Hepatocyte (in vitro differentiated cells): ENCODE results near the gene NCAM1. TPM values are rescaled to one million over a fixed set of nuclear protein-coding genes. Genes with fewer than 3 reads are reported as not detected.

Source experiments
- DNase-seq: peaks from one replicate; pipeline ENCODE4 v3.0.0-alpha.2; 2016; ENCODE audit warnings: low spot score
- H2AFZ ChIP-seq: fragments of 200-600 bp; sonication (generic); 2 replicates; pipeline ENCODE4 v1.6.0; 2016; ENCODE audit warnings: antibody characterized with exemption, mild to moderate bottlenecking
- H3K27ac ChIP-seq: fragments of 200-600 bp; sonication (generic); 2 replicates; pipeline ENCODE4 v1.5.1; 2016; ENCODE audit warnings: mild to moderate bottlenecking
- H3K27me3 ChIP-seq: fragments of 200-600 bp; sonication (generic); 2 replicates; pipeline ENCODE4 v1.6.1; 2016
- H3K36me3 ChIP-seq: fragments of 200-600 bp; sonication (generic); replicated peaks from 2 replicates; pipeline ENCODE4 v1.5.1; 2016; ENCODE audit warnings: low read depth; ENCODE audit not compliant: insufficient read depth
- H3K4me1 ChIP-seq: fragments of 200-600 bp; sonication (generic); 2 replicates; pipeline ENCODE4 v1.5.1; 2016; ENCODE audit warnings: mild to moderate bottlenecking, moderate library complexity; ENCODE audit not compliant: insufficient read depth
- H3K4me2 ChIP-seq: fragments of 200-600 bp; sonication (generic); 2 replicates; pipeline ENCODE4 v1.6.0; 2016
- H3K4me3 ChIP-seq: fragments of 200-600 bp; sonication (generic); 2 replicates; pipeline ENCODE4 v1.5.1; 2016; ENCODE audit warnings: mild to moderate bottlenecking
- H3K79me2 ChIP-seq: fragments of 200-600 bp; sonication (generic); 2 replicates; pipeline ENCODE4 v1.6.0; 2017; ENCODE audit warnings: mild to moderate bottlenecking
- H3K9me2 ChIP-seq: fragments of 200-600 bp; sonication (generic); replicated peaks from 2 replicates; pipeline ENCODE4 v1.6.0; 2017; ENCODE audit warnings: mild to moderate bottlenecking; ENCODE audit not compliant: insufficient read depth
- H3K9me3 ChIP-seq: fragments of 200-600 bp; sonication (generic); 2 replicates; pipeline ENCODE4 v1.5.1; 2016; ENCODE audit warnings: low read depth, mild to moderate bottlenecking
- H4K20me1 ChIP-seq: fragments of 200-600 bp; sonication (generic); 2 replicates; pipeline ENCODE4 v1.6.0; 2016; ENCODE audit warnings: mild to moderate bottlenecking; ENCODE audit not compliant: insufficient read depth, poor library complexity, severe bottlenecking
- CTCF ChIP-seq: fragments of 200-600 bp; sonication (generic); IDR thresholded peaks from 2 replicates; pipeline ENCODE4 v1.5.1; 2016; ENCODE audit warnings: antibody characterized with exemption, mild to moderate bottlenecking; ENCODE audit not compliant: poor library complexity
- EZH2 ChIP-seq: fragments of 200-600 bp; sonication (generic); IDR thresholded peaks from 2 replicates; pipeline ENCODE4 v1.6.1; 2016; ENCODE audit warnings: antibody characterized with exemption, mild to moderate bottlenecking, borderline replicate concordance
- EZH2phosphoT487 ChIP-seq: fragments of 200-600 bp; sonication (generic); IDR thresholded peaks from one replicate; pipeline ENCODE4 v1.6.1; 2018; ENCODE audit warnings: antibody characterized with exemption, mild to moderate bottlenecking, low read depth, moderate library complexity; ENCODE audit not compliant: unreplicated experiment, severe bottlenecking
- WGBS: methylation state at CpG from one replicate; pipeline ENCODE4 v1.1.6; 2016; ENCODE audit warnings: low lambda C conversion rate; ENCODE audit errors: missing lambda C conversion rate; 5-methylcytosine and 5-hydroxymethylcytosine counted together
- polyA plus RNA-seq: library from polyadenylated mRNA; unstranded; fragments of >200 nt; fragmentation: Nextera tagmentation; extraction: Ambion mirVana; gene quantifications from 2 replicates; pipeline ENCODE4 v1.2.1, GENCODE V29; 2016
- total RNA-seq: library from RNA; depleted of rRNA; stranded (reverse); fragments of >200 nt; gene quantifications from 2 replicates; pipeline ENCODE4 v1.2.3, GENCODE V29; 2014

Gene NCAM1
- total and polyA plus RNA-seq, 2 experiments from 2014 or later: 12.4 to 27.2 TPM

DNA sequence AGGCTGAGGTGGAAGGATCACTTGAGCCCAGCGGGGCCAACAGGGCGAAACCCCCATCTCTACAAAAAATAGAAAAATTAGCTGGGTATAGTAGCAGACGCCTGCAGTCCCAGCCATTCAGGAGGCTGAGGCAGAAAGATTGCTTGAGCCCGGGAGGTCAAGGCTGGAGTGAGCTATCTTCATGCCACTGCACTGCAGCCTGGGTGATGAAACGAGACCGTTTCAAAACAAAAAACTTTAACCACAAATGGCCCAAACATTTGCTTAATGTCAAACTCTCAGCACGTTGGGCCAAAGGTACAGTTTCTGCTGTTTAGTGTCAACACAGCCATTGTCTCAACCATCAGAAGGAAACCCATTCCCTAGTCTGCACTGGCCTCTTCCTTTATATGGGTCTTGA lies 284.0 kb downstream of the NCAM1 start:
- Histone ChIP-seq H3K4me3 (no peak overlapping the region), H3K36me3 (no peaks in the 10 kb centered on the region), H3K9me2 (no peaks in the 10 kb centered on the region), H3K4me1 (peaks cover 29% of the 10 kb centered on the region), H3K27me3 (peaks cover 7% of the 10 kb centered on the region), H3K4me2 (no peak overlapping the region), H3K79me2 (no peaks in the 10 kb centered on the region), H3K9me3 (no peaks in the 10 kb centered on the region), H2AFZ (no peak overlapping the region), H3K27ac (no peak overlapping the region), H4K20me1 (no peaks in the 10 kb centered on the region)
- 73% methylated on average over 7 of the region's 7 CpGs for WGBS
- no peak for TF ChIP-seq CTCF
- TF ChIP-seq EZH2: no peak
- TF ChIP-seq EZH2phosphoT487: no peak
- no peak for DNase-seq

- DNase-seq: no peak
- peaks cover 11% of the 10 kb centered on the region for H3K4me1 ChIP-seq
- H2AFZ ChIP-seq: no peak overlapping the region
- H3K9me3 ChIP-seq: no peaks in the 10 kb centered on the region
- no peaks in the 10 kb centered on the region for H4K20me1 ChIP-seq
- no peak overlapping the region for H3K27ac ChIP-seq
- no peak overlapping the region for H3K4me3 ChIP-seq
- WGBS: 88% methylated on average over 8 of the region's 8 CpGs
- H3K36me3 ChIP-seq: no peaks in the 10 kb centered on the region
- H3K4me2 ChIP-seq: no peak overlapping the region
- no peaks in the 10 kb centered on the region for H3K79me2 ChIP-seq
- no peaks in the 10 kb centered on the region for H3K27me3 ChIP-seq
- TF ChIP-seq EZH2: no peak
- no peak for TF ChIP-seq EZH2phosphoT487
- TF ChIP-seq CTCF: no peak
- no peaks in the 10 kb centered on the region for H3K9me2 ChIP-seq
Observed at GRCh38 chr11:113247221-113247620, 286.0 kb downstream of the NCAM1 start.

- no peak for DNase-seq
- Histone ChIP-seq H3K79me2 (no peaks in the 10 kb centered on the region), H3K27ac (no peak overlapping the region), H4K20me1 (no peaks in the 10 kb centered on the region), H3K9me2 (no peaks in the 10 kb centered on the region), H2AFZ (no peak overlapping the region), H3K4me2 (no peak overlapping the region), H3K4me1 (peaks cover 6% of the 10 kb centered on the region), H3K9me3 (no peaks in the 10 kb centered on the region), H3K27me3 (no peaks in the 10 kb centered on the region), H3K4me3 (no peak overlapping the region), H3K36me3 (no peaks in the 10 kb centered on the region)
- 89% methylated on average over 6 of the region's 6 CpGs for WGBS
- no peak for TF ChIP-seq EZH2phosphoT487
- no peak for TF ChIP-seq CTCF
- no peak for TF ChIP-seq EZH2
Observed at GRCh38 chr11:113247966-113248365, 286.7 kb downstream of the NCAM1 start.
